Renal pelvis (tissue), 4 donors: ENCODE results near the gene LARGE2. TPM values are rescaled to one million over a fixed set of nuclear protein-coding genes. Genes with fewer than 3 reads are reported as not detected.

Source experiments
- DNase-seq: peaks from one replicate; pipeline ENCODE4 v3.0.0-alpha.2; 2013
- polyA plus RNA-seq, 3 donors: library from polyadenylated mRNA; unstranded; fragments of 120-200 nt; gene quantifications; one replicate each; pipeline ENCODE4 v1.2.1, GENCODE V29; 2013; ENCODE audit not compliant: insufficient read length in 3 of 3

LARGE2 gene
- polyA plus RNA-seq, 3 donors = 23.2 to 29.5 (median 27.2) TPM

- DNase-seq = no peak
Measured at GRCh38 chr11:45928535-45929215, 6.2 kb downstream of the LARGE2 start.

DNA sequence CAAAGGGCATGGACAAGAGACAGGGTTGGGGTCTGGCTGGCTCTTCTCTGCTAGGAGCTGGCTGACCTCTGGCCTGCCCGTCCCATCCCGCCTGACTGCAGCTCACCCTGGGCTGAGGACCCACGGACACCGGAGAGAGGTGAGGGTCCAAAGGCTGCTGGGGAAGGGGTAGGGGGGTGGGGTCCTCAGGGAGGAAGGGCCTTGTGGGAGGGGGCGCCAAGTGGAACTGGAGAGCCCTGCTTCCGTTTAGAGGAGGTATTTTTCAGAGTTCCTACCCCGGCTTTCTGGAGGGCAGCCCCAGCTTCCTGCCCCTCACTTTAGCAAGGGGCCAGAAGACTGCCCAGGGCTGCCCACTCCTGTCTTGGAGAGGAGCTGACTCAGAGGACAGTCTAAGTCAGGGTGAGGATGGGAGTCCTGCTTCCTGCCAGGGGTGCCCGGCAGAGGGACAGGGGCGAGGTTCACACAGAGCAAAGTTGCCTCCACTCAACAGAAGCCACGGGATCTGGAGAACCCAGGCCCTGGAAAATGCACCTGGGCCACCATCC is 7.1 kb downstream of the LARGE2 start:
- no peak for DNase-seq

GRCh38 chr11:45930031-45930794 is 7.8 kb downstream of the LARGE2 start:
- no peak for DNase-seq

DNA sequence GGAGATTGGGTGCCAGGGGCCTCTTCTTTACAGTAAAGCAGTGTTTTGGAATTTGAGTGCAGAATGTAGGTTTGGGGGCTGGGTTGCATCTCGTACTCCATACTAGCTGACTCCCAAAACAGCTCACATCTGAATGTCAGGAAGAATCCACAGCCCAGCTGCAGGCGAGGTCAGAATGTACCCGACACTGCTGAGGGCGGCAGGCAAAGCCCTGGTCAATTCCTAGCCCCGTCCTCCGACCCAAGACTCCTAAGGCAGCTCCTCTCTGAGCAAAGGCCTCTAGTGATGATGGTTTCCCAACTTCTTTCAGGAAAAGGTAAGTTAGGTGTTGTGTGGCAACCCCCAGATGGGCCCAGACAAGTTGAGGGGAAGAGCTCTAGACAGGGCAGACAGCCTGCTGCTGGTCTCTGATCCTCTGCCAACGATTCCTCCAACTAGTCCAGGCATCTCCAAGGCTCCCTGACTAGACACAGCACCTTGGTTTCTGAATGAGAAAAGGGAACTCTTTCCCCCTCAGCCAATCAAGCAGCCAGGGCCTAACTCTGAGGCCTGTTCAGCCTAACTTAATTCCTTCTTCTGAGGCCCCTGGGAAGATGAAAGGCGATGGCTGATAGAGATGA is 8.6 kb downstream of the LARGE2 start:
- no peak for DNase-seq

- no peak for DNase-seq
Measured at GRCh38 chr11:45931739-45932138, 9.3 kb downstream of the LARGE2 start.

DNA sequence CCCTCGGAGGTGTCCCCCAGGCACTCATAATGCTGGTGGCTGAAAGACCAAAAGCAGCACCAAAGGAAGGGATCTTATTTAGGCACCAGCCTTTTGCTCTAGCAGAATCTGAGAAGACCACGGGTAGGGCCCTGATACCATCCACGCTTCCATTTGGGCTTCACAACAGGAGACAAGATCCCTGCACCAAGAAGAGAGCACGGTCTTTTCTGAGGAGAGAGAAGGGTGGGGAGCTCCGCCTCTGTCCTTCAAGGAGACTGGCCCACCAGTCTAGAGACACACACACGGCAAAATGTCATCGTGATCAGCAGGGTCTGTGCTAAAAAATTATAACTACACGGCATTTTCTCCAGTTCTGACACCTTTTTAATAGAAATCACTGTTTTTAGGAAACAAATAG is 9.8 kb downstream of the LARGE2 start:
- DNase-seq = no peak

DNA sequence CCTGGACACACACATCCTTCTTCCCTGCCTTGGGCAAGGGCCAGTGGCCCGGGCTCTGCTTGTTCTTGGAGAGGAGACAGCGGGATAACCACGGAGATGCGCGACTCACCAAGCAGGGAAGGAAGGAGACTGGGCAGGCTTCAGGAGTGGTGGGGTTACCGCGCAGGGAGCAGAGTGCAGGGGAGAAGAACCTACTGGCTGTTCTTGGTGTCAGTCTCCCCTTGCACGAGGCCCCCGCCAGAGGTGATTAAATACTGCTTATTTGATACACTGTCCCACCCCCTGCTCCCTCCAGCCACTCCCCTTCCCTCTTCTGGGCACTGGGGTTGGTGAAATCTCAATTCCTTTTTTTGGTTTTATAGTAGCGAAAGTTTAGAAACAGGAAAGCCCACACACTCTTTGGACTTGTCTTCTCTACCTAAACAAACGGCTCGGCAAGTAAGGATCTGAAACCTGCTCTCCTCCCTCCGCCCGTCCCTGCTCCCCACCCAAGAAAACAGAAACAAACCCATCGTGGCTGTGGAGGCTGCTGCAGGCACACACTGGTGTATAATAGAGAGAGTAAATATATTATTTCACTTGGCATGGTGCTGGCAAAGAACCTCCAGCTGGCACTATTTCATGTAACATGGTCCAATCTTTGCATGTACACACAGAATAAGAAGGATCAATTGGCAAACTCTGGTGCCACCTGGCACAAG is 10.8 kb downstream of the LARGE2 start:
- DNase-seq = no peak

- DNase-seq = no peak
Measured at GRCh38 chr11:45933846-45934579, 11.6 kb downstream of the LARGE2 start.

DNA sequence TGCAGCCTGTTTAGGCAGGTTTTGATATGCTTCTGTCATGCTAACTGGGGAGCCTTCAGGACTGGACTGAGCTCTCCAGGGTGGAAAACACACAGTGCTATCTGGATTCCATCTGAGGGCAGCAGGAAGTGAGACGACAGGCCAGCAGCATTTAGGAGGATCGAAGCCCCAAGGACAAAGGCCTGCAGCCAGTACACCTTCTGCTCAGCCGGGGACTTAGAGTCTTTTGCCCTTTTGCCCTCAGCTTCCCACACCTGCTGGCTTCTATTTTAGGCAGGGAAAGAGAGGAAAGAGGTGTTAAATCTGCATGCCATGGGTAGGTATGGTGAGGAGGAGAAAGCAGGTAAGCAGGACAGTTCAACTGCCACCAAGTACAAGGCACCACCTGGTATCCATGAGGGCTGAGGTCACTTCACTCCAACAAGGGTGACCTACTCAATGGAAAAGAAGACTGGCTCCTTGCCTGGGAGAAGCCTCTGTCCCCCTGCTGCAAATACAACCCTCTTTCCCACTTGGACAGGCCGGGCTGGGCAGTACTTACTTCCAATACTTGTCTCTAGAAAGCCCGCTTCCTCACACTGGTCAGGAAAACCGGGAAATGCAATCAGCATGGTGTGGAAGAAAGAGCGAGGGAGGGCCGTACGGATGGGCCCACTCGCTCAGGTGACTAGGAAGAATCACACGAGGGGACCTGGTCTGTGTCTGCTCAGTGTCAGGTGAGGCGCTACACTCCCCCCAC is 12.3 kb downstream of the LARGE2 start:
- DNase-seq = no peak

DNA sequence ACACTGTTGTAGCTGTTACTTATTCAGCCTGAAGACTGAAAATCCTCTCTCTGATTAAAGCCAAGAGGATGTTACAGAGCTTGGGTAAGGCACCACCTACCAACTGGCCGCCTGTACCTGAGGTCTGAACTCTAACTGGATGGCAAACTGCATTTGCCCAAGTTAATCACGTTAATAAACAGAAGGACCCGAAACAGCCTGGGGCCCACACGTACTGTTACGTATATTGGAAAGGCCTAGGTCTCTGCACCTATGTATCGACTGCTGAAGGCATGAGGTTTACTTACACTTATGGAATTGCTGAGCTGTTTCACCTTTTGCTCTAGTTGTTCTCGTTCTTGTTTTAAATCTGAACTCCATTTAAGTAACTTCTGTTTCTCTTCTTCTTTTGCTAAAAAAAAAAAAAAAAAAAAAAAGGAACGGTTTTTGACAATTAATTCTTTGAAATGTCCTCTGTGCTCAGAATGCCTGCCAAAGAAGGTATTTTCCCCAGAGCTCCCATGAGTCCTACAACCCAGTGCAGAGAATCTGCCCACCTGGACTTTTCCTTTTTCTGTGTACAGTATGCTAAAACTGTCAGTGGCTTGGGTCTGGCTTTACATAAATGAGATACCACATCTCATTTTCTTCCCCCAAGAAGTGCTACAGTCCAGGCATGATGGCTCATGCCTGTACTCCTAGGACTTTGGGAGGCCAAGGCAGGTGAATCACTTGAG is 13.1 kb downstream of the LARGE2 start:
- no peak for DNase-seq

DNA sequence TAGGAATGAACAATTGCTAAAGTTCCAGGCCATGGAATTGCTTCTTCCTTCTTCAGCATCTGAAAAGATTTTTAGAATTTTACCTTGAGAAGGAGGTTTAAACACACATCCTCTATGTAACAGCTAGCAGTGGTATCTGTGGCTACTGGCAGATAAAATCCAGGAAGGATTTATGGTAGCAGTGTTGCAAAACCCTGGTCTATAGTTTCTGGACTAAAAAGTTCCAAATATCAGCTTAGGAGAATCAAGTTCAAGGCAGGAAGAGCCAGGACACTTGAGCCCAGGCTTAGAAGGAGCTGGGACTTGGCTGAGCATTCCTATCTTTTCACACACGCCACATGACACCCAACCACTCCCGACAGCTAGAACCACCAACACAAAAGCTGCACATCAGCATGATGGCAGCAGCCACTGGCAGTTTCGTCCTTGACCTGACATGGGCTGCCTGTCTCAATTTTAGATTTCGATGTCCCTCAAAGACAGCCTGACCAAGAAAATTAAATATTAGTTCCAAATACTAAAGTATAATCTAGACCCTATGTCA is 14.1 kb downstream of the LARGE2 start:
- DNase-seq = no peak

DNA sequence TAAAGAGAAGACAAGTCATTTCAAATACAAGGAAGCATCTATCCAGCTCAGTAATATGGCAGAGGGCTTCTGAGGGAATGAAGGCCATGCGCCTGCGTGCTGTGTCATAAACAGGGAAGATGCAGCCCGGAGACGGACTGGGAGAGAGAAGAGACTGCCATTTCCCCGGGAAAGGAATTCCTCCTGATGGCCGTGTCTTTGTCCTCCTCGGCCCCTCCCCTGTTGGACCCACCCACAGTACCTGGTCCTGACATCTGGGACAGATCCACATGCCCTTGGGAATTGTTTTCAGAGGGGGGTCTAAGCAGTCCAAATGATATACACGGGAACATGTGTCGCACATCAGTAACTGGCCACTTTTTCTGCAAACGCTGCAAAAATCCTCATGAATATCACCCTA is 15.5 kb downstream of the LARGE2 start:
- DNase-seq = no peak

DNA sequence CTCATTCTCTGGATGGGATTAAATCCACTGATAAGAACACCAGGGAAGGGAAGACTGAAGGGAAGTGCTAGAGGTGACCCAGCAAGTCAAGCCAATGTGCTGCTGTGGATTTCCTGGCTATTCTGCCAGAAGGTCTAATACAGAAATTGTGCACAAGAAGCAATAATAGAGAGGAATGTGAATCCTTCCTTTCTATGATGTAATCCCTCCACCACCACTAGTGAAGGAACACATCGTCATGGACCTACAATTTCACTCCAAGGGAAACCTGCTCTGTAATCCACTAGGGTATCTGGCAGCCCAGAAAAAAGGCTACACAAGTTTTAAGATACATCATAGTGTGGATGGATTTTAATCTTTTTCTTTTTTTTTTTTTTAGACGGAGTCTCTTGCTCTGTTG is 17.4 kb downstream of the LARGE2 start:
- DNase-seq = no peak

DNA sequence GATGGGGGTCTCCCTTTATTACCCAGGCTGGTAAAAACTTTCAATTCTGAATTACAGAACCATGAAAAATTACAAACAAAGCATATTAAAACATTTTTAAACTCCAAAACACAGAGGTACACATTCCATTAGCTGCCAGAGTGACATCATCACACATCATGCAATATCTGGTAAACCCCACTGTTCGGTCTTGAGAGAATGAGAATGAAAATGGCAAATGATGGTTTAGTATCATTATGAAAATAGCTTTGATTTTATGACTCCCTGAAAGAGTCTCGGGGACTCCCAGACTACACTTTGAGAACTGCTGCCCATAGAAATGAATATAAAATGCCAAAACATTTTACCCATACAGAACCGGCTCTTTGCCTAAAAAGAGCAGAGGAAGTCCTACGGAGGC is 18.8 kb downstream of the LARGE2 start:
- no peak for DNase-seq

- no peak for DNase-seq
Measured at GRCh38 chr11:45942381-45942780, 19.9 kb downstream of the LARGE2 start.

GRCh38 chr11:45945397-45945999 is 23.0 kb downstream of the LARGE2 start:
- DNase-seq = no peak

GRCh38 chr11:45947885-45948284 is 25.4 kb downstream of the LARGE2 start:
- no peak for DNase-seq

DNA sequence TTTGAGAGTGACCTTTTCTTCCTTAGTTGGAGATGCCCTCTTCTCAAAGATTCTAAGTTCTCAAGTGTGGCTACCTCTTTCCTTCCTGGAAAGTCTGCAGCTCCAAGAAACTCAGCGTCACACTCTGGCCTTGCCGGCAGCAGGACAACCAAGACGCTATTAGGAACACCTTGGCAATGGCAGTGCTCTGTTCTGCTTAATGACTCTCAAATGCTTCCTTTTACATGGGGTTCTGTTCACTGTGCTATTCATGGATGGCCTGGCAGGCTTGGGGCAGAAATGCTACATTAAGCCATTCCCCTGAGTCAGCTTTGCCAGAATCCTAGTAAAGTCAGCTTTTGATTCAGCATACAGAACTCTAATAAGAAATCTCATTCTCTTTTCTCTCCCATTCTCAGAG is 25.9 kb downstream of the LARGE2 start:
- no peak for DNase-seq

DNA sequence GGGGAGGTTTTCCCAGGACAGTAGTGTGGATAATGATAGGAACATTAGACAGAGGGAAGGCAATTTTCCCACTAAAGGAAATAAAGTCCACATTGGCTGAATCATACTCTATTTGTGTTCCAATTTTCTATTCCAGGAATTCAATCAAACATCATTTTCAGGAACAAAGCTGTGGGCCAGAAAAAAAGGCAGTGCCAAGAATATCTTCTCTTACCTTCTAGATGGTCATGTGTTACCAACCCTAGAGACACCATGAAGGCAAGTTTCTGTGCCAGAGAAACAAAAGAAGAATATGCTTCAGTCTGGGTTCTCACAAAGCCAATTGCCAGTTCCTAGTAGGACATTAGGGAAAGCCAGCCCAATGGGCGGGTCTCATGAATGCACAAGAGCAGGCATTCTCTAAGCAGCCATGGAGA is 27.5 kb downstream of the LARGE2 start:
- no peak for DNase-seq
